ENCODE data around the gene MGLL.
A peak's percentile ranks its signal among the peaks of the same experiment; 100 is the strongest.

Gene MGLL

DNA sequence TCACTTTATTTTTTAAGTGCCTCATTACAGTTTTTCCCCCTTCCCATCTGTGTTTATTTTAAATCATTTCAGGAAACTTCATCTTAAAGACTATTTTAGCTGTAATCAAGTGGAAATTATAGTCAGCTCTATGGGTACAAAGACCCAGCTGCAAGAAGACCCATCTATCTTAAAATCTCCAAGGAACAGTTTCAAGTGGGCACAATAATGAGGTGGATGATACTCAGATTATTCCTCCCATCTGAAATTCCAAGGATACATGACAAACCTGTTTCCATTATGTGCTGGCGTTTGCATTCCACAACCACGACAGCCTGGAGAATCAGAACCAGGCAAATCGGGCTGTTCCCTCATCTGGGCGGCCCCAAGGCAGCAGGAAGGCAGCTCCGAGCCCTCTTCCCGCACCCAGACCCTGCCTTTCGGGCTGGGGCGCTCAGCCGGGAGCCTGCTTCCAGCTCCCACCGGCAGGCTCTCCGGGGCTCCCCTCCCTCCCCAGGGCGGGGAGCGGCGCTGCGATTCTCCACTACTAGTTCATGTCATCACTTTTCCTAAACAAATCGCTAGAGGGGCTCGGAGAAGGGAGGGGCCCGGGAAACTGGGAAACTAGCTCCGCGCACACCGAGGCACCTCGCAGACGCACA, at the start of gene MGLL:
MGLL (minus strand) TSS at position 475 of the 641 bp plus-strand sequence; CDS start at position 278, 197 bp downstream.
- DNase-seq, result no peak

DNA sequence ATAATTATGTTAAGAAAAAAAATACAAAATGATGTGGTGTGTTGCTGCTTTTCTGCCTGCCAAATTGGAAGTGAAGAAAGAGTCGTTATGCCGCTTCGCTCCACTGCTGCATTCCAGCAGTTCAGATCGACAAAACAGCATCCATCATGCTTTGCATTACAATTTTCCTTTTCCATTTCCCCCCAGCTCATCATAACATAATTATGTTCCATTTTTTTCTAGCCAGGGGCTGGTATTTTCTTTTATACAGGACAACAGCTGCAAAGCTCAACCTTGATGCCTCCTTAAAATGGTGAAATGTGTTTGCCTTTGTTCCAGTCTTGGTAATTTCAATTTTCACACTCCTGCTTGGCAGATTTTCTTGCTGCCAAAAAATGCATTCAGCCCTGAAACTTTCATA, 47.8 kb upstream of the MGLL start:
- no peak for DNase-seq

DNA sequence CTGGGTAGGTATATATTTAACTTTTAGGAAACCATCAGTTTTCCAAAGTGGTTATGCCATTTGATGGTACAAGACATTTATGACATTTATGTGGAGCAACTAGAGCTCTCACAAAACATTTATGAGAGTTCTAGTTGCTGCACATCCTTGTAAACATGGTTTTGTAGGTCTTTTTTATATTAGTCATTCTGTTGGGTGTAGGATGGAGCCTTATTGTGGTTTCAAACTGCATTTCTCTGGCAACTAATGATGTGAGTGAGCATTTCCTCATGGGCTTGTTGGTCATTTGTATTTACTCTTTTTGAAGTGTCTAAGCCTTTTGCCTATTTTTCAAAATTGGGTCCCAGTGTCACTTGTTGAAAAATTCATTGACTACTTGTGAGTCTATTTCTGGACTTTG, 45.7 kb upstream of the MGLL start:
- DNase-seq, result no peak

DNA sequence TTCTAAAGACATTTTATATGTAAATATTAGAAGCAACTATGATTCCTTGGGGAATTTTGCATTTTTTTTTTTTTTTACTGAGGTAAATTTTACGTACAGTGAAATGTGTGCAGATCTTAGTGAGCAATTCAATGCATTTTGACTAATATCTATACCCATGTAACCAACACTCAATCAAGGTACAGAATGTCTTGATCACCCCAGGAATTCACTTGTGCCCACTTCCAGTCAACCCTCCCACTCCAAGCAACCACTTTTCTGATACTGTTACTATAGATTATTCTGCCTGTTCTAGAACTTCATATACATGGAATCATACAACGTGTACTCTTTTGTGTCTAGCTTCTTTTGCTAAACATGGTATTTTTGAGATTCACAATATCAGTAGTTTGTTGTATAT, 45.1 kb upstream of the MGLL start:
- no peak for DNase-seq

DNA sequence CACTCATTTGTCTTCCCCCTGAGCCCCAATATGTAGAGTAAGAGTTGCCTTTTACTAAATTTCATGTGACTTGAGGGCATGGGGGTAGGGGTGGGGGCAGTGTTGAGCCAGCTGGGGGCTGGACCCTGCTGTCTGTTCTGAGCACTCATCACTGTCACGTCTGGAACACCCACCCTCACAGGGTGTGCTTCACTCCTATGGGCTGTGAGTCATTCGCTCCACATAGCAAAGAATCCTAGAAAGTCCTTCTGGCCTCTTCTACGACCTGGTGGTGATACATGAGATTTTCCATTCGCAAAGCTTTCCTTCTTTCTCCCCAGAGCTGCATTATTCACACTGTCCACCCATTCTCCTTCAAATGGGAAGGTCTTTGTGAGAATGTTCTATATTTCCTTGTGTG, 43.6 kb upstream of the MGLL start:
- peak in 1 of 2 experiments; percentile 4 for DNase-seq

DNA sequence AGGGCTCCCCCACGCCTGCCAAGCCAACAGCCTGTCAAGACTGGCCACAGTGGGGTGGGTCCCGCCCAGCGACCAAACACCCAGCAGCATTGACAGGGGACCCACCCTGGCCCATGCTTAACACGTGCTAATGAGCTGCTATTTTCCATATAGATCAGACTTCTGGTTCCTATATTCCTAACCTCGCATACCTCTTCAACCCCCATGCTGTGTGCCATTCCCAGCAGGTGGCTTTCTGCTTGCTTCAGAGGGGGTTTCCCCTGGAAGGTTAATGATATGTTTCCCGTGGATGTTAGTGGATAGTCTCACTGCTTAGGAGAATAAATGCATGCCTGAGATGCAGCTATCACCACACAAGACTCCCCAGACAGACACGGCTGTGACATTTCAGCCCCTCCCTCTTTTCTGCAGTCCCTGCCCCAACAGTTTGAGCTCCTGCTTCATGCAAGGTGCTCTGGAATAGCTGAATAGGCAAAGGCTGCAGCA, 37.9 kb upstream of the MGLL start:
- no peak for DNase-seq

DNA sequence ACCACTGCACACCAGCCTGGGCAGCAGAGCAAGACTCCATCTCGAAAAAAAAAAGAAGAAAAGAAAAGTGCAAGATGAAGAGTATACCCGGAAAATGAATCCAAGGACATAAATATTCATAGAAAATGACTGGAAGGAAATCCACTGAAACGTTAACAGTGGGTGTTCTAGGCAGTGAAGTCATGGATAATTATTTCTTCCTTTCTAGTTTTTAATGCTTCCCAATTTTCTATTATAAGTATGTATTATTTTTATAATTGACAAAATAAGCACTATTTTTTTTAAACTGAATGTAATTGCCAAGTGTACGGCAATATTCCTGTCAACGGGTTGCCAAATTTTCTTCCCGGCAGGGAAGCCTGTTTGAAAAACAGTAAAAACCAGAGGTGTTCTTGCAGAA, 37.4 kb upstream of the MGLL start:
- DNase-seq, result no peak

DNA sequence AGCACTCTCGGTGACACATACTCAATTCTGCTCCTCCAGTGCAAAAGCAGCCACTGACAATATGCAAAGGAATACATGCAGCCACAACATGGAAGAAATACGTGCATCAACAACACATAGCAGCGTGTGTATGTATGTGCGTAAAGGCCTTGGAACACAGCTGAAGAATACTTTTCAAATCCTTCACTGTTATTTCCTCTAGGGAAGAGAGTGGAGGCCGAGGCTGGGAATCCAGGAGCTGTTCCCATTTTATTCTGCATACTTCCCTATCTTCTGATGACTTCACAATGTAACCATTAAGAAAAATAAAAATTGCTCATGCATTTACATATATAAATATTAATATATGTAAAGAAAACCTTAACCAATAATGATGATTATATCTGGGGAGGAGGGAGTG, 36.6 kb upstream of the MGLL start:
- DNase-seq, result no peak

DNA sequence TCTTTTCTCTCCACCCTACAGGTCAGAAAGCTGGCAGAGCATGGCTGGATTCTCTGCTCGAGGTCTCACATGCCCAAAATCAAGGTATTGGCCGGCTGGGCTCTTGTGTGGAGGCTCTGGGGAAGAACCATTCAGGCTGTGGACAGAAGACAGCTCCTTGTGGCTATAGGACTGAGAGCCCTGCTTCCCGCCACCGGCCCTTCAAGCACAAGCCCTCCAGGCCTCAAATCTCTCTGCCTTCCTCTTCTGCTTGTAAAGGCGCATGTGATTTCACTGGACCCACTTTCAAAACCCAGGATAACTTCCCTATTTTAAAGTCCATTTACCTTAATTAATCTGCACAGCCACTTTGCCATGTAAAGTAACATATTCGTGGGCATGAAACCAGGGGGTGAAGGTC, 36.2 kb upstream of the MGLL start:
- DNase-seq, result no peak

DNA sequence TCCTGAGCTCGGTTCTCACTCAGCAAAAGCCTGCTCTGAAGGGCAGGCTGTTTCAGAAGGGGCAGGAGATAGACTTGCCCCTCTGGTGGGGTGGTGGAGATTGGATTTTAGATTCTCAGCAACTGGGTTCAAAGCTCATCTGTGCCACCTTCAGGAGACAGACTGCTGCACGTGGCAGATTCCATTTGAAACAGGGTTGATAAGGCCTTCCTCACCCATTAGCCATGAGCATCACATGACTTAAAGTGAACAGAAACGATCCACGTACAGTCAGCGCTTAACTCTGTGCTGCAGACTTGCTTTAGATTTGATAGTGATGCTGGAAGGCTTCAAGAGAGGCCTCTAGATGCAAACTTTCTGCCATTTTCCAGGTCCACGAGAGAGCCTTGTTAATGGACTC, 35.0 kb upstream of the MGLL start:
- DNase-seq, result no peak

DNA sequence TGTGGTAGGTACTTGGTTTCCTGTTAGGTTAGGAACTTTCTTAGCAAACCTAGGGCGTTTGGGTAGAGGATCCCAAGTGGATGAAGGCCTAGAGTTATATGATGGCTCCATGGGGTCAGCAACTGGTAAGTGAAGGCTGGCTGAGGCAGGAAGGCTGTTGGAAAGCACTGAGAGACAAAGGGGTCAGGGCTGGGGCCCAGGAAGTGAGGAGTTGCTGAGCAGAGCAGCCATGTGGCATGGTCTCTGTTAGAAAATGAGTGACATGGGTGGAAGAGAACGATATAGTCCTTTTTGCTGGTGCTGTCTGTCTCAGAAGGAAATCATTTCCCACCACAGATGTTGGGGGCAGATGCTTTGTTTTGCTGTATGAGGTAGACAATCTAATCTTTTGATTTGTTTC, 34.5 kb upstream of the MGLL start:
- DNase-seq, result no peak

DNA sequence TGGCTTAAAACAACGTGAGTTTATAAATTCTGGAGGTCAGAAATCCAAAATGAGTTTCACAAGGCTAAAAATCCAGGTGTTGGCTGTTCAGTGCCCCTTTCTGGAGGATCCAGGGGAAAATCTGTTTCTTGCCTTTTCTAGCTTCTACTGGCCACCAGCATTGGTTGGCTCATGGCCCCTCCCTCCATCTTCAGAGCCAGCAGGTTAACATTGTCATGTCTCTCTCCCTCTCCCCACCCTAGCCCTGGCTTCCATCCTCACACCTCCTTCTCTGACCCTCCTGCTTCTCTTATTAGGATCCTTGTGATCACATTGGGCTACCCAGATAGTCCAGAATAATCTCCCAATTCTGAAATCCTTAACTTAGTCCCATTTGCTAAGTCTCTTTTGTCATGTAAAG, 32.9 kb upstream of the MGLL start:
- DNase-seq, result no peak

DNA sequence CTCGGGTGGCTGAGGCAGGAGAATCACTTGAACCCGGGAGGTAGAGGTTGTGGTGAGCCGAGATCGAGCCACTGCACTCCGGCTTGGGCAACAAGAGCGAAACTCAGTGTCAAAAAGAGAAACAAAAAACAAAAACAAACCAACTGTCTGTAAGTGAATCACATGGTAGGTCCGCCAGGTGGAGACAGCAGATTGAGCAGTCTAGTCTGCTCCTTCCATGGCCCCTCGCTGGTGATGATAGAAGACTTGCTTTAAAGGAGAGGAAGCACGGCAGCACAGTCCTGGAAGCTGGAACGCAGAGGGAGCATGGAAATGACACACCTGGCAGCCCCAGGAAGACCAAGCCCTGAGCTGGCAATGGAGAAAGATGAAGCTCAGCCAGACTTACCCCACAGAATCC, 31.4 kb upstream of the MGLL start:
- no peak for DNase-seq

DNA sequence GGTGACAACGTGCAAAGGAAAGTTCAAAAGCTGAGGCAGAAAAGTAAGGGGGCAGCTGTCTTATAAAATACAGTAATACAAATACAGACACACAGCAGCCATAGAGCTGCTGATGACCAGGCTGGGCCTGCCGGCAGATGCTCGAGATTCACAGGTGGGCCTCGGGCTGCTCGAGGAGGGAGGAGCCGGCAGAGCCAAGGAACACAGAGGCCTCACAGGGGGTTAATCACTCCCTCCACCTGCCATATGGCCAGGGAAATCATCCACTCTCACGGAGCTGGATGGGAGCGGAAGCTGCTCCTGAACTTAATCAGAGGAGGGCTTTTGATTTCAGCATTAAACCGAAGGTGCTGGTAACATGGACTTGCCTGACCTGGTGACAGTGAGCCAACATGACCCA, 29.6 kb upstream of the MGLL start:
- DNase-seq, result no peak

DNA sequence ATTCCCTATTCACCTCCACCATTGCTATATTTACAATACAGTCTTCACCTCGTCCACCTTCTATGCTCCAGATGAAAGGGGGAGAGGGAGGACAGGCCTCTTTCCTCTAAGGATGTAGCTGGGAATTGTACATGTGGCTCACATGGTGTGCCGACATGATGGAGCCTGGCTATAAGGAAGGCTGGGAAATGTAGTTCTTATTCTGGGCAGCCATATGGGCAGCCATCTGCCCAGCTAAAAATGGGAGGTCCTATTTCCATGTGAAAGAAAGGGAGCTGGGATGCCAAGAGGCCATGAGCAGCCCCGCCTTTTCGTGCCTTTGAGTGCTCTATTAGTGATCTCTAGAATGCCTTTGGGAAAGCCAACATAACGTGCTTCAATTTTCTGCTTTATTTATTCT, 27.1 kb upstream of the MGLL start:
- no peak for DNase-seq

DNA sequence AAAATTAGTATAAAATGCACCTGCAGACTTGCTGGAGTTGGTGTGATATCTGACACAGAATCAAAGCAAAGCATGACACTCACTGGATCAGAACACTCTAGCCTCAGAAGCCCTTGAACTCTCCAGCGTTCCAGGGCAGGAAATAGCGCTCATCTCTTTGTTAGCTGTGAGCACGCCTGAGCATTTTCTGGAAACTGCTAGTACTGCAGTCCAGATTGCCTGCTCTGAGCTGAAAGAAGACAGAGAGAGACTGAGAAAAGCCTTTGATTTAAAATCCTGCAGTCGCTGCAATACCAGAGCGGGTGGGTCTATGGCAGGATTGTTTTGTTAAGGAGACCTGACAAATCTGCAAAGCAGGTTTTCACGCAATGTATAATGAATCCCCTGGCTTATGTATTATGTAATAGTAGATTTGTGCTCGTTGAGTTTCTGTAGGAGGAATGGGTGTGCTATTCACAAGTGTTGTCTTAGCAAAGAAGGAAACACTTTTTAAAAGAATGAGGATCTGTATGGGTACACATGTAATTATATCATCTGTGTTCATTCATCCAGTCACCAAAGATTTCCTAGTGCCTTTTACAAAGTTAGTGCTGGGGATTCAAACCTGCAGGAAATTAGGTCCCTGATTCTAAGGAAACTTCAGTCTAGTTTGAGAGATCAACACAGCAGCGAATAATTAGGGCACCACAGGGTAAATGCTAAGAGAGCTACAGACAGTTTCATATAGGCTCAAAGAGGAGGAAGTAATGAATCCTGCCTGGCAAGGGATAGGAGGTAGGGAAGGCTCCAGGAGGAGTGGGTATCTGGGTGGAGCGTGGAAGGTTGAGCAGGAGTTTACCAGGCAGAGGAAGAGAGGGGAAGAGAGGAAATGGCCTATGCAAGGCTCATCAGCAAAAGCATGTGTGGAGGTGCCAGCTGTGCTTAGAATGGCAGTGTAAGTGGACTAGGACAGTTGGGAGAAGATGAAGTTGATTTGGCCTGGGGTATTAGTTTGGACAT, 26.1 kb upstream of the MGLL start:
- no peak for DNase-seq

DNA sequence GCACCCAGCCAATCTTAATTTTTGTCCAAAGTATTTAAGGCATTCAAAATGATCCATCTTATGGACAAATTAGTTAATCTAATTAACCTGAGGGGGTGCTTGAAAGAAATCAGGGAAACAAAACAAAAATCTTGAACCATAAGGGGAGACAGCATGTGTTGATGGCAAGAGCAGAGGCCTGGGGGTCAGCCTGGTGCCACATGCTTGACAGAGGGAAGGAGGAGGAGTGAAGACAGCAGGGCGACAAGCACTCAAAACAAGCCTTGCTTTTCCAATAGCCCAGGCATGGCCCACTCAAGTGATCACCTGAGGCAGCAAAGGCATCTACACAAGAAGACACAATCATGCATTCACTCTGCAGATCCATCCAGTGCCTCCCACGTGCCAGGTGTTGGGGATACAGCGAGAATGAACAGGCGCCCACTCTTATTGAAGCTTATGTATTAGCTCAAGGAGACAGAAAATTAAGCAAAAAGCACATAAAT, 25.0 kb upstream of the MGLL start:
- DNase-seq, result no peak

DNA sequence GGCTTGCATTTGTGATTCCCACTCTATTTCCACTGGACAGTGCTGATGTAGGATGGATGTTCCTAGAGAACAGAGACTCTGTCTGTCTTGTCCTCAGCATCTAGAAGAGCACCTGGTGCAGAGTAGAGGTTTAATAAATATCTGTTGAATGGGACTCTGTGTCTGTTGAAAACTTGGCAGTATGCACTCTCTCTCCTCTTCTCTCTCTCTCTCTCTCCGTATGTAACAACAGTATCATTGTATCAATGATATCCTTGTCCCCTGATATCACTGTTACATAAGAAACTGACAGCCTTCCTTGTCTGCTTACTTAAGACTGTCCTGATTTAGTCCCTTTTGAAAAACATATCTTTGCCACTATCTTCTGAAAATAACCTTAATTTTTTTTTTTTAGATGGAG, 24.3 kb upstream of the MGLL start:
- no peak for DNase-seq

DNA sequence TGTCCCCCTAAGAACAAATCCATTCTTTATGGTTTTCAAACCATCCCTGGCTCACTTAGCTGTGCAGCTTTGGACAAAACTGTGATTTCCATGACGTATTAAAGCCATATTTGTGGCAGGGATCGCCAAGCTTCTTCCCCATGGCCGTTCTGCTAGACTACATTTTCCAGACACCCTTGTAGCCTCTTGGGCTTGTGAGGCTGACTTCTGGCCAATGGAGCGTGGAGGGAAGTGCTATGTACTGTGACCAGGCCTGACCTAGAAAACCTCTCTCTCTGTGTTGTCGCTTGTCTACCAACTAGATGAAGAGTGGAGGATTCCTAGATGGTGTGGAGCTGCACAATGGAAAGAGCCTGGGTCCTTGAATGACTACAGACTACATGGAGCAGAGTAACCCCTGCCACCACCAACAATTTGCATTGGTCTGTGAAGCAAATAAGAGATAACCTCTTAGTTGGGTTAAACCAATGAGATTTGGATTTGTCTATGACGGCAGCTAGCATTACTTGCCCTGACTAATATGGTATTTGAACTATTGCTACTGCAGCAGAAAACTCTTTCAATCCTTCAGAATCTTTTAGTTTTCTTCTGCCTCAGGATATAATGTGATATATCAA, 22.1 kb upstream of the MGLL start:
- DNase-seq, result no peak

DNA sequence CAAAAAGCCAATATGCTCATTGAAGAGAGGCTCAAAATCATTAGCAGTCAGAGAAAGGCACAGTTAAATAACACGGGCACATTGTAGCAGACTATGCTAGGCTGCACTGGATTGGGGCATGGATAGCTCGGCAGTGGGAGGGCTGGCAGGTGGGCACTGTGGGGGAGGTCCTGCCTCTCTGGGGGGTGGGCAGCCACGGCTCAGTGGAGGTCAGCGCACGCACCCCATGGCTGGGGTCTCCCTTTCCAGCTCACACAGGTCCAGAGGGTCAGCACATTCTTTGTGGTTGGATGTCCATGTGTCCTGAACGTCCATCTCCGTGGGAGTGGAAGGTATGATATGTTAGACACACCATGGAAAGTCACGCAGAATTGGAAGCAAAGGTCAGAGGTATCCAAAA, 18.4 kb upstream of the MGLL start:
- no peak for DNase-seq

DNA sequence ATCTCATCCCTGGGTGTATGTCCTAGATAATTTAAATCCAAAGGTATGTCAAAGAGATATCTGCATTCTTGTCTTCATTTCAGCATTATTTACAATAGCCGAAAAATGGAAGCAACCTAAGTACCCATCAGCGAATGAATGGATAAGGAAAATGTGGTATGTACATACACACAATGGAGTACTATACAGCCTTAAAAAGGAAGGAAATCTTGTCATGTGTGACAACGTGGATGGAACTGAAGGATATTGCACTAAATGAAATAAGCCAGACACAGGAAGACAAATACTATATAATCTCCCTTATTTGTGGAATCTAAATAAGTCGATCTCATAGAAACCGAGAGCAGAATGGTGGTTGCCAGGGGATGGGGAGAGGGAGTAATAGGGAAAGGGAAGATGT, 16.8 kb upstream of the MGLL start:
- DNase-seq, result no peak

DNA sequence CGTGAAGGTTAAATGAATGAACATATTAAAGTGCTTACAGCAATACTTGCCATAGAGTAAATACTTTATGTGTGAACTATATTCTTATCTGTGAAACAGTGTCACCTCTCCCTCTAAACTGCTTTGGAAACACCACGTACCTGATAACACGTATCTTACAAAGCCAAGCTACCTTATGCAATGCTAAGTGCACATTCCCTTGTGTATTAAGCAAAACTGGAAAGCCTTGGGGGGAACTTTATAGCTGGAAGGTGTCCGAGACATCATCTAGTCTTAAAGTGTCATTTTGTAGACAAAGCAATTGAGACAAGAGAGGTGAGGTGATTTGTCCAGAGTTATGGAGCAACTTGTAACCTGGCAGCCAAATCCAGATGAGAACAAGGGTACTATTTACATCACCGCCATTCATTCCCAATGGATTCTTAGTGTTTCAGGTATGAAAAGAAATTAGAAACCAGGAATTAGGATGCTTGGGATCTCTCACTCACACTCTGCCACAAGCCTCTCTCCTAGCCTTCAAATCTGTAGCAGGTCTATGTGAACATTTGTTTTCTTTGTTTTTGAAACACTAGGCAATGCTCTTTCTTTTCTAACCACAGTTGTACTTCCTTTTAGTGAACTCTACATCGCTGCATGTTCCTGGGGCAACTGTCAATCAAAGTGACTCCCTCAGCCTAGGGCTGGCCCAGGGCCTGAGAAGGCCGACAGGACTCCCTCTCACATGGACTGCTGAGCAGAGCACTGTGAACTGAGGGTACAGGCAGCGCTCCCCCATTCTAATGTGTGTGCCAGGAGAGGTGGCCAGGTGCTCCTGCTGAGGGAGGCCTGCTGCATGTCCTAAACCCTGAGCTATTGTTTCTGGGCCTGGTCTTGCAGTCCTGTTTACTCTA, 13.9 kb upstream of the MGLL start:
- DNase-seq, result no peak

DNA sequence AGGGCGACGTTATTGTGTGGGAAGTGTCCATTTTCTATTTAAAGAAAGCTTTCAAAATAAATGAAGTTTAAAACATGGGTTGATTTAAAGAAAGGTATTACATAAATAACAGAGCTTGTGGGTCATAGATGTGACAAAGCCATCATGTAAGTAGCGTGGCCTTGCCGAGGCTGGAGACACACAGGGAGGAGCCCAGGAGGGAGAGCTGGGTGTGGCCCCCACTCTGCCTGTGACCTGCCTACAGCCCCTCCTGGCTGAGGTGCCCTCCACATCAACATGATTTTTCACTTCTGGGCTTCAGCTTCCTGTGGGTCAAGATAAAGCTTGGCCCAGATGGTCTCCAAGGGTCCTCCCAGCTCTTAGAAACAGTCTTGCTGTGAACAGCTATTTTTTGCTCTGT, 12.5 kb upstream of the MGLL start:
- DNase-seq, result no peak

Data from activated CD4-positive, alpha-beta T cell treated with anti-CD3 and anti-CD28 coated beads, Interleukin-2, amount 50 U/mL, for 48 hours (primary cell).